Ammon's horn (tissue), 1 donor: ENCODE results near the gene ICA1.

ENCODE experiments used
- DNase-seq: peaks from one replicate; pipeline ENCODE4 v3.0.0-alpha.2; 2016; ENCODE audit warnings: low spot score

Gene ICA1

DNA sequence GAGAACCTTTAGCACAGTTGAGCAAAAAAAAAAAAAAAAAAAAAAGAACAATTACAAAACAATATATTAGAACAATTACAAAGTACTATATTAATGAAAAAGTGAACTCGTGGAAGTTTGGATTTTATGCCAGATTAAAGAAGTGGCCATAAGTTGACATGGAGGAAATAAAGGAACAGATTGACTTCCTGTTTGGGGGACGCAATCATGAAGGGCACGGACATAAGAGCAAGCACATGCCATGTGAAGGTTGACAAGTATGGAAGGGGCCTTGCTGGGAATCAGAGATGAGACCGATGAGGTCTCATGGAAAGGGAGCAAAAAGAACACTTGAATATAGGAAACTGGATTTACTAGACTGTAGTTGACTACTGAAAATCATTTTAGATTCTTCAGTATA lies 61.7 kb downstream of the ICA1 start:
- DNase-seq = no peak

DNA sequence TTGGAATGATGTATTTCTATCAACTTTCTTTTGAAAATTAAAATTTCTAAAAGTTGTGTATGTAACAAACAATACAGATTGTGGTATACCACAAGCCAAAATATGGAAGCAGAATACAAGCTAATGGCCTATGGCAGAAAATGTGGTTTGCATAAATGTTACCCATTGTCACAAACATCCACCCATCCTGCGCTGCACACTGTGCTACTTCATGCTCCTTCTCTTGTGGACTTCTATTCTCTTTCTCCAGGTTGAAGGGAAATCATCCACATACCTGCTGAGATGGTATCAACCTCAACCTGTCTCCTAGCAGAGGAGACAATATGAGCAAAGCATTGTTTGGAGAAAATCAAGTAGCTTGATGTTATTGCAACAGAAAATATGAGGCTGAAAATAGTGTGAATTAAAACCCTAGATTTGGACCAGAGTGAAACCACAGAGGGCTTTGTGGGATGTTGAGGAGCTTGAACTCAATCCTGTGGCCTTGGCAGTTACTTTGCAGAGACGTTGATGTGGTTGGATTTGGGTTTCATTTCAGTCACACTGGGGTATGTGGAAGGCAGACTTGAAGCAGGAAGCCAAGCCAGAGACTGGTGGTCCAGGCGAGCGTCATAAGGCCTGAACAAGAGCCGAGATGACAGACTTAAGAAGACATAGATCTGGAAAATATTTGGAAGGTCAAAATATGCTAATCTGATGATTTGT lies 63.8 kb downstream of the ICA1 start:
- DNase-seq = no peak

DNA sequence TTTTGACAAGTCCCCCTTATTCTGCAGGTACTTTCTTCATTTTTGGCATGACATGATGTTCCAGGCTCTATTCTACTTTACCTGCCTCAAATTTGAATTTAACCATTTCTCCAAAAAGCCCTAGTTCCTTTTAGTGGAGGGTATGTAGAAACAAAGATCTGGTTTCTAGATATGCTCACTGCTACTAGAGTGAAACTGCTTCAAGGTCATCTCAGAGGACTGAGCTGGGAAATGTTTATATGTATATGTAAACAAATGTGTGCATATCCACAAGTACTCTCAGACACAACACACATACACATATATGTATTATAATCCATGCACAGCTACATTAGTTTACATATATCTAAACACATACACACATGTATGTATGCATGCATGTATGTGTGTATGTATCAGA lies 69.1 kb downstream of the ICA1 start:
- DNase-seq = no peak

DNA sequence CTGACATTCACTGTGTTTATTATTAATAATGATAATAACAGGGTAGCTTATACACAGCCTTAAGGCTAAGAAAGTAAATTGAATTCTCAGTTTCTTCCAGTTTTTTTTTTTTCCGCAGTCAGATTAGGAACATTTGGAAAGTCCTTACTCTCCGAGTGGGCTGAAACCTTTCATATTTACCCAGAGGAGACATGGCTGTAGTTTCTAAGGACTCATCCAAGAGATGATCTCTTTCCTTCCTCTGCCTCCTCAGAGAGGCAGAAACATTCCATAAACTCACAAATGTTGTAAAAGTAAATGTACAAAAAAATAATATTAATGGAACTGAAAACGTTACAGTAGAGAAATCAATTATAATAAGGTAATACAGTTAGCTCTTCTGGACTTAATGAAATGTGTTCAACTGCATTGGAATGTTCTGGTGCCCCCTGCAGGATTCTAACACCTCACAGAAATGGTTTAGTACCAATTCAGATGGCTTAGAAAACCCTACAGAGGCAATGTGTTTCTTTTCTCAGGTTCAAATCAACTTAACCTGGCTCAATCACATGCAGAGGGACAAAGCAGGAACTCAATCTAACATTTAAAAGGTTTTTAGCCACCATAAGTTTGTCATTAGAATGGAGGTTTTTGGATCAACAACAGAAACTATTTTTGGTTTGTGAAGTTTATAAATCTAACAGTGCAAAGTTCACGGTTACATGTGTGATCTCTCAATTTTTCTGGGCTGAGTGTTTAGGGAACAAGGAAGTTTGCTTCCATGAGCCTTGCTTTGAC lies 71.7 kb downstream of the ICA1 start:
- peak; percentile 85 for DNase-seq

DNA sequence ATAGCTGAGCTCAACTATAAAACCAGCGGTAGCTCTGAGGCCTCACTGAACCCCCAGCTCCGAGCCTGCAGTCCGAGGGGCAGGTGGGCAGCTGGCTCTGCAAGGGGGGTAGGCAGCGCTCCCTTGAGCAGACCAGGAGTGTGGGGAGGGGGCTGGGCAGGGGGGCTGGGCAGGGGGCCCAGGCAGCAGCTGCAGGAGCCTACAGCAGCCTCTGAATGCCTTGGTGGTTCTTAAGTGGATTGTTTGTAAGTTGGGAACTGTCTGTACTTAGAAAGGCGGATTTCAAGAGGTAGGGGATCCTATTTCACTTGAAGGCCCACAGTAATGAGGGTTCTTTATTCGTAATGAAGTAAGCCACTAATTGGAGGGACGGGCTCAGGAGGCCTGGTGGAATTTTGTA lies 72.3 kb downstream of the ICA1 start:
- DNase-seq = no peak

DNA sequence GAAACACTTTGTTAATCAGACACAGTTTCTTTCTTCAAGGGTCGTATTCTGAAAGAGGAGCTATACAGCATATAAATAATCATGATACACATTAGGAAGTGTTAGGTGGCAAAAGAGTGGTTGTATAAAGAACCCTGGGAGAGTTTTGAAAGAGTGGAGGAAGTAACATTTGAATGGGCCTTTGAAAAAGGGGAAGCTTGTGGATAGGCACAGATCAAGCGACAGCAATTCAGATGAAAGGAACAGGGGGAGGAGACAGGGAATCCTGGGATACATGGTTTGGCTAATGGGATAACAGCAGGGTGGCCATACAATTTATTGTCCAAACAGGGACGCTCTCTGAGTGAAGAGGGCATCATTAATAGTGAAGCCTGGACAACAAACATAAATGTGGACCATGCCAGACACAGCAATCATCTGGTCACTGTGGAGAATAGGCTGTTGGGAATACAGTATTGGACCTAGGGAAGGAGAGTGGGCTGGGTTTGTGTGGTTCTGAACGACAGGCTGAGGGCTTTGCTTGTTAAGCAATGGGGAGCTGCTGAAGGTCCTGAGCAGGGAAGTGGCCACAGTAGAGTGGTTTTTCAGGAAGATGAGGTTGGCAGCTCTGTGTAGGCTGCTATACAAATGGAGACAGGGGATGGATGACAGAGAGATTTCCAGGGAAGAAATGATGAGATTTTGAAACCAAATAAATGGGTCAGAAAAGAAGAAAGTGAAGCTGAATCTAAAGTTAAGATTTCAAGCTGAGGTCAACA lies 75.9 kb downstream of the ICA1 start:
- no peak for DNase-seq

DNA sequence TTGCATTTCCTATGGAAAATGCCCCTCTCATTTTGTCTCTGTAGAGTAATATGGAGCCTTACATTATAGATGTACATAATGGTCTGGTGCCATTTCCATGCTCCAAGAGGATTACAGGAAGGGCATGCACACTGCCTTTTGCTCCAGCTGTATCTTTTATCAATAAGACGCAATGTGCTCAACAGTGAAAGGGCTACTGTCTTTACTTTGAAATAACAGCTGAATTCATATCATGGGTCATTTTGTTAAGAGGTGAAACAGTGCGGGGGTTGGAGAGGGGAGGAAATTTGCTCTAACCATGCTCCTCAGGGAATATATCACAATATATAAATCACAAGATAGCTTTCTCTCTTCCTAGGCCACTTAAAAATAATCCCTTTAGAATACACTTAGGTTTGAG lies 77.7 kb downstream of the ICA1 start:
- no peak for DNase-seq

DNA sequence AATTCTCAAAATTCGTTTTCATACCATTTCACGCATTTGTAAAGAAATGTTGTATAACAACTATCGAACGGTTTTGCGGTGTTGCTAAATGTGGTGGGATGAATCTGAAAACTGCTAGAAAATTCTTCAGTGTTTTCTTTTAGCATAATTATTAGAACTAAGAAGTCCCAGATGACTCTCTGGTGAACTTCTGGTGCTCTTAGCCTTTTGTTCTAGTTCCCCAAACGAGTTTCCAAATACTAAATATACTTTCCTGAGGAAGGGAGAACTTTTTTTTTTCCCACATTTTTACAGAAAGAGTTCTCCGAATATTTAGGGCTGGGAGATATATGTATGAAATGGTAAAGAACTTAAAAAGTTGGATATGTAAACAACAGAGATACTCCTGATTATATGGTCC lies 82.5 kb downstream of the ICA1 start:
- DNase-seq = no peak

DNA sequence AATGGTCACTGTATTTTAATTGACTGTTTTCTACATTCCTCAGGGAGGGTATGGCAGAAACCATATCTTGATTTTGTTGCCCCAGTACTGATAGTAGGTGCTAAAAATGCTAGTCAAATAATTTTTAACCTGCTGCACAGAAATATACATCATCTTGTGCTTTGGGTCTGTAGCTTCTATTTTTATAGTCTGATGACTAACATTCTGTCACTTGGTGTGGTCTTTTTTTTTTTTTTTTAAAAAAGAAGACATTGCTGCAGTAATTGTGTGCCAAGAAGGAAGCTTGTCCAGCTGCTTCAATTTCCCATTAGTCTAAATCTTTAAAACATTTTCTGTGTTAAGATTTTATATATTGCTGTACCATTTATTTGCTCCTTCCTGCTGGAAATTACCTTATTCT lies 83.6 kb downstream of the ICA1 start:
- DNase-seq = no peak

DNA sequence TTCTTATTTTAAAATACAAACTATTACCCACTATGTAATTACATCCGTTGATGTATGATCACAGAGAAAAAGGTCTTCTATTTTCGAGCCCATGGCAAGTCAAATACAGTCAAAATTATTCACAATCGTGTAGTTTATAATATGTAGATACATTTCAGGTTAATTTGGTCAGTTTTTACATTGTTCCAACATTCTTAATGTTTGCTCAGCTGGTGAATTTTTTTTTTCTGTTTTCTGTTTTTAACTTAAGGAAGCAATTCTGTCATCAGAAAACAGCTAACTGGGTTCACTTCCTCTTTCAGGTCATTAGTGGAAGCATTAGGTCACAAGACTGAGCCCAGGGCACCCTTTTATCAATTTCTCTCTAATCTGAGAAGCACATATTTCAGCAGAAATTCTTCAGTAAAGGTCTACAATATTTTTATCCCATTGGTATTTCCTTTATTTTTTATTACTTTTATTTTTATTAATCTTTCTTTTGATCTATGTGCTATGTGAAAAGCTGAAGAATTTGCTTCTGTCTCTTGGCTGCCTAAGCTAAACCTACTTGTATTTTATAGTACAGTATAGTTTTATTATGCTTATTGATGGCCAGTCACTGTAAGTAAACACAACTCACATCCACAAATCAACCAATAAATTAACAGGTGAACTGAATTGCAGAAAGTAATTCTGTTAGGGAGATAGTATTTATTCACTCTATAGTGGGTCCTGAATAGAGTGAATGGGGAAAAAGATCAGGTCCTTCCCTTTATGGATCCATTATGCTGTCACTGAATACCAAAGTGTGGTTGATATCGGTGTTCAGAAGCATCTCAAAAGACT lies 84.6 kb downstream of the ICA1 start:
- no peak for DNase-seq

DNA sequence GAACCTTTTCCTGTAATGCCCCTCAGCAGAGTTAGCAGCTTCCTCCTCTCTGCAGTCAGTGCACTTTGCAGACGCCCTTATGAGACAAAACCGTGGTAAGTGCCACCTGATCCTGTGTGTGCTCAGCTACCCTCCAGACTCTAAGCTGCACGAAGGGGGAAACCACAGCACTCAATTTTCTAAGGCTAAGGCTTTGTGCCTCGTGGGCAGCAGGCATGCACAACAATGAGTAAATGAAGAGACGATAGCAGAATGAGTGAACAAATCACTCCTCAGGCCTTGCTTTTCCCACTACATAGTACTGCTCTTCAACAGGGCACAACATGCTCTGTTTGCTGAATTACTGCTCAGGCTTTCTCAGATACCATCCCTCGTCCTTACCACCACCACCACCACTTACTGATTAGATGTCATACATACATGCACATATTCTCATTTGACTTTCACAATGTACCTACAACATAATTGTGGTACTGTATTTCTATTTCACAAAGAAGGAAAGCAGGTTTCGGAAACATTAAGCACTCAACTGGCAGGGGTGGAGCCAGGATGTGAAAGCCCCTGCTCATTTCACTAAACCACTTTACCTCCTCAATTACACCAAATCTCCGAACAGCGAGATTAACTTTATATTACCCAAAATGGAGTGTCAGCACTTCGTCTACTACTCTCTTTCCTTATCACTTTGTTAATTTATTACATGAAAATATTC lies 85.4 kb downstream of the ICA1 start:
- DNase-seq = peak; percentile 69

DNA sequence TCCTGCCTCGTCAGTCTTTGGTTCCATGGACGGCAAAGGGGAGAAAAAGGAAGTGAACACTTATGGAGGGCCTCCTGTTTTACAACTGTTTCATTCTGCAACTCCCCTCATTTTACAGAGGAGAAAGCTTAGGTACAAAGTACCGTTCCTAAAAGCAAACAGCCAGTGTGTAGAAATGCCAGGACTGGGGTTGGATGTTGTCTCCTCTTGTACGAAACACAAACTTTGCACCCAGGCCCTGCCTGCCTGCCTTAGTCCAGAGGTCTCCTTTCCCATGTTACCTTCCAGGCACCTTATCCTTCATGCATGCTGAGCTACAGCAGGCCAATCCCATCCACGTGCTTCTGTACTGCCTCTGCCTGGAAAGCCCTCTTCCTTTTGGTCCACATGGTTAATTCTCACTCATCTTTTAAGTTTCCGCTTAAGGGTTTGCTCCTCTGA lies 86.0 kb downstream of the ICA1 start:
- no peak for DNase-seq

DNA sequence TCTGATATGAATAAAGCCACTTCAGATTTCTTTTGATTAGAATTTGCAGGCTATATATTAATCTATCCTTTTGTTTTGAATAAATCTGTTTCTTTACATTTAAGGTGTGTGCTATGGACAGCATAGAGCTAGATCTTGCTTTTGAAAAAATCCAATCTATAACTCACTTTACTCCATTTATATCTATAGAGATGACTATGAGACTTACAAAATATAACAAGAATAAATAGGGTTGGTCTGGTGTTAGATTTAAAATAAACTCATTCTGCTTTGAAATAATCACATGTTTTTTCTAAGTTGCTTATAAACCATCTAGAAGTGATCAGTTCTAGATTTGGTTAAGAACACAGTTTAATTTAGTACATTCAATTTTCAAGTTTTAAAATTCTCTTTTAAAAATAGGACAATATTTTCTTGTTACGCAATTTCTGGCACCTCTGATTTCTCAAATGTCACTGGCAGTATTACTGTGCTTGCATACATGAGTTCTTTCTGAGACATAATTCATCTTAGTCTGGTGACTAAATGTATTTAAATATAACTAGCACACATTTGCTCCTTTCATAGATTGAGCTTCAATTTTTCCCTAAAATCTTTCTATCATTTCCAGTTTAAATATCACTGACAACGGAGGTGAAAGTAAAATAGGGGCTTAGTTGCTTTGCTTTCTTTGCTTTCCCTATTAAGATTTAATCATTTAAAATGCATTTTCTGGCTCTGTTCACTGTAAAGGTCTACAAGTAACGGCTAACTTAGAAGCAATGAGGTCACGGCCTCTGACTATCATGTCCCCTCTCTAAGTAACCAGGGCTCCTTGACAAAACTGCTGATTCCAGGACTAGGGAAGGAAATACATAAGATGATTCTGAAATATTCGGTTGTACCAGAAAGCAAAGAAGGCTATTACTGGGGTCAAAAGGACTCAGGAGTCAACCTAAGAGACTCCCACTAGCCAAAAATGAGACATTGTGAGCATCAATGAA lies 89.3 kb downstream of the ICA1 start:
- DNase-seq = no peak

DNA sequence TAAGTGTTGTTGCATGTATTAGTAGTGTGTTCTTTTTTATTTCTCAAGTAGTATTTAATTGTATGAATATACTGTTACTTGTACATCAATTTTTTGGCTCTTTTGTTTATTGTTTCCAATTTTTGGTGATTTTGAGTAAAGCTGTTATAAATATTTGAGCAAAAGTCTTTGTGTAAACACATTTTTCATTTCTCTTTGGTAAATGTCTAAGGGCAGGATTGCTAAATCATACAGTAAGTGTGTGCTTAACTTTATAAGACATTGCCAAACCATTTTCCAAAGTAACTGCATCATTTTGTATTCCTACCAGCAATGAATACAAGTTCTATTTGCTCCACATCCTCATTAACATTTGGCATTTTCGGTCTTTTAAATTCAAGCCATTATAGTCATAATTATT lies 92.8 kb downstream of the ICA1 start:
- DNase-seq = no peak

DNA sequence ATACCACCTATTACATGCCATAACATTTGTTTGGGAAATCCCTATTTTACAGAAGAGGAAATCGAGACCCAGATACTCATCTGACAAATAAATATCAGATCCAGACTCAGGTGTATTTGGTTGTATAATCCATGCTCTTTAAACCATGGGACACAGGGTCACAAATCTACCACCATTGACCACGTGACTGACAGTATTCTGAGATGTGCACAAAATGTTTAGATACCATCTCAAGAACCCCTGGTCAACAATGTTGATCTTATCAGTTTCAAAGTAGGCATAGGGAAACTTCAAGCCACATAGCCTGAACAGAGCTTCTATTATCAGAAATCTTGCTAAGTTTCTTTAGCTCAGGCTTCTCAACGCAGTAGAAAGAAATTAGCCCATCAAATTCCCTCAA lies 93.6 kb downstream of the ICA1 start:
- no peak for DNase-seq

DNA sequence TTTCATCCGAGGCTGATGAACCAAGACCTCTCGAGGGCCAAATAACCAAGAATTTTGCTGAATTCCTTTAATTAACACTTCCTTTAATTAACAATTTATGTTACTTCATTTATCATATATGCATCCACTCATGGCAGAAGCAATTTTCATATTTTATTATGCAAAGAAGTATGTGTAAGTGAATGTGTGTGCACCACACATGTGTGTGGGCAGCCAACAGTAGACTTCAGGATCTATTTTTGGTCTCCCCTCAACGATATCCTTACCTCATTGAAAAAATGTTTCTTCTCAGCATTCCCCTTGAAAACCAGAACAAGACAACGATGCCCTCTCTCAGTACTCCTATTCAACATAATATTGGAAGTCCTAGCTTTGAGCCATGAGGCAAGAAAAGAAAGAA lies 96.8 kb downstream of the ICA1 start:
- DNase-seq = no peak

DNA sequence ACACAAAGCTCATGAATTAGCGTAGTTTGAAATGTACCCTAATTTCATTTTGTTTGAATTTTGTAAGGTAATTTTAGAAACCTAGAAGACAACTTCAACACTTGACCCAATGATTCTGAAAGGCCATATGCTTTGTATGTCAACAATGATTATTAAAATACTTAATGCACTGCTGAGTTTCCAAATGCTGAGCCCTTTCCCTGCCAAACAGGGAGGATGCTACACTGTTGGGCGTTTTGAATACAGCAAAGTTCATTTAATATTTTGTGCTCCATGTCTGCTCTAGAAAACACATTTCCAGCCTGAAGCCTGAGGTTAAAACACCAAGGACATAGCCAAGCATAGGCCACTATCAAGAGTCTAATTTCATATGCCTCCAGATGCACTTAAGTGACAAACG lies 99.8 kb downstream of the ICA1 start:
- DNase-seq = no peak

DNA sequence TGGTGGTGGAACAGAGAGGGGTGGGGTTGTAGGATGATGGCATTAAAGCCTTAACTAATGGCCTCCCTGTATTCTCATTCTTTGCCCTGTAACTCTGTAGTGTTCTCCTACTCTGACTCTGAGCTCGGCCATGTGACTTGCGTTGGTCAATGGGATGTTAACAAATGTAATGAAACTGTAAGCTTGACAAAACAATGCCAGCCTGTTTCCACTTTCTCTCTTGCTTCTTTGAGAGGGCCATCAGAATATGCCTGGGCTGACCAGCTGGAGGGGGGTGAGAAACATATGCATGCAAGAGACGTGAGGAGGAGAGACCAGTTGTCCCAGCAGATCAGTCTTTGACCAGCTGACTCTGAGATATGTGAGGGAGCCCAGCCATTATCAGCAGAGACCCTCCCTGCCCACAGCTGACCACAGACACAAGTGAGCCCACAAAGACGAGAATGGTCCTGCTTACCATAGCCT lies 100.6 kb downstream of the ICA1 start:
- DNase-seq = no peak

DNA sequence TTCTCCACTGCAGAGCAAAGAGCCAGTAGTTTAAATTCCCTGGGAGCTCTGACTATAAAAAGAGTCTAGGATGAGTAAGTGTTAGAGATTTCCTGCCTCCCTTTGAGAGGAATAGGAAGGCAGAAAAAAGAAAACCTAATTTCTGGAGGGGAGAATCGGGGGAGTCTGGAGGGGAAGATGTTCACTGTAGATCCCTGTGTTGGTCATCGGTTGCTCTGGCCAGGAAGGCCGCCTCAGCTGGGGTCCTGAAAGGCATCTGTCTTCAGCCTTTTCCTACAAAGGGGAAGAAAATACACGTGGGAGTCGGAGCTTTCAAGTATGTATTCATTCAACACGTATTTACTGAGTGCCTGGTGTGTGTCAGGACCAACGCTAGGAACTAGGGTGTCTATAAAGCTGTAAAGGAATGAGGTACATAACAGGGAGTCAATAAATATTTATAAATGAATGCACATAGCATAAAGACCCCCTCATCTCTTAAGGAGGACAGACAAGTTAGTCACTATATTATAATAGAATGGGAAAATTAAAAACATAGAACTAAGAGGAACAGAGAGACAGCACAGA lies 101.1 kb downstream of the ICA1 start:
- DNase-seq = no peak

DNA sequence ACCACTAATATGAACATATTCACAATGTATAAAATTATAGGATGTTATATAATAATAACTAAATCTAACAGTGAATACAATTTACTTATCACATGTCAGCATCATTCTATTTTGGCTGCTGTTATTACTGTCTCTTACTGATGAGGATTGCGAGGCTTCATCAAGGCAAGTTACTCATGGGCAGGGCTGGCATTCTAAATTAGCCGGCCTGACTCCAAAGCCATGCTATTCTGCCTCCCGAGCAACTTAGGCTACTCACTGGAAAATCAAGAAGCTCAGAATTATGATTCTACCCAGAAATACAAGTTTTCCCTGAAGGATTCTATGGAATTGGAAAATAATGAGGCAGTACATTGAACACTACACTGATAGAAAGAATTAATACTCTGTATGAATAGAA lies 101.7 kb downstream of the ICA1 start:
- DNase-seq = no peak
